GM15510 (cell line): ENCODE data around the gene HPCAL1.

ENCODE experiments used
- POLR2A ChIP-seq: IDR thresholded peaks from 3 replicates; pipeline ENCODE4 v1.6.1; 2011; ENCODE audit warnings: borderline replicate concordance; ENCODE audit not compliant: insufficient read length; ENCODE audit errors: extremely low read depth

HPCAL1 gene

DNA sequence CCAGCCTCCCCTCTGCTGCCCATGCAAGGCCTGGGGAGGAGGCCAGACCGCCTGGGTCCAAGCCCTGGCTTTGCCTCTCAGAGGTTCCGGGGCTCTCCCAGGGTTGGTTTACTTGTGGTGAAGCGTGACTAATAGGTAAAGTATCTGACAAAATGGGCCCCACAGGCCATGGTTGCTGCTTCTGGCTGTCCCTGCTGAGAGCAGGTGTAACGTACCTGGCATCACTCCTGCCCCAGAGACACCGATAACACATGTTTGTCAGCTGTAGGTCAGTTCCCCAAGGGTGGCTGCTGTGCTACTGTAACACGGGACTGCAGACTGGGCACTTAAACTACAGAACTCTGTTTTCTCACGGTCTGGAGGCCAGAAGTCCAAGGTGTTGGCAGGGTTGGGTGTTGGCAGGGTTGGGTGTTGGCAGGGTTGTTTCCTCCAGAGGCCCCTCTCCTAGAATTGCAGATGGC lies 111.3 kb downstream of the HPCAL1 start:
- TF ChIP-seq POLR2A, result no peak

DNA sequence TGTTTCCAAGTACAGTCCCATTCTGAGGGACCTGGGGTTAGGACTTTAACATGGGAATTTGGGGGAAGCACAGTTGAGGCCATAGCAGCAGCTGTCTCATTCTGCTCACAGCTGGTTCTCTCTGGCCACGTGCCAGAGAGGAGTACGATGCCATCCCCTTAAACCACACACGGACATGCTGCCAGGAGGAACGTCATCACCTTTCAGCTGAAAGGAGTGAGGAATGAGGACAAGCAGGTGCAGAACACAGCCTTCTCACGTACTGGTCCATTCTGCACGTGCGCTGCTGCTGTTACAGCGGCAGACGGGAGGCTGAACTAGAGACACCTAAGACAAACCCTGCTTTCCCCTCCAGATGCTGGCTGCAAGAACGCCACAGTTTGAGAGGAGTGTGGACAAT lies 111.9 kb downstream of the HPCAL1 start:
- no peak for TF ChIP-seq POLR2A

DNA sequence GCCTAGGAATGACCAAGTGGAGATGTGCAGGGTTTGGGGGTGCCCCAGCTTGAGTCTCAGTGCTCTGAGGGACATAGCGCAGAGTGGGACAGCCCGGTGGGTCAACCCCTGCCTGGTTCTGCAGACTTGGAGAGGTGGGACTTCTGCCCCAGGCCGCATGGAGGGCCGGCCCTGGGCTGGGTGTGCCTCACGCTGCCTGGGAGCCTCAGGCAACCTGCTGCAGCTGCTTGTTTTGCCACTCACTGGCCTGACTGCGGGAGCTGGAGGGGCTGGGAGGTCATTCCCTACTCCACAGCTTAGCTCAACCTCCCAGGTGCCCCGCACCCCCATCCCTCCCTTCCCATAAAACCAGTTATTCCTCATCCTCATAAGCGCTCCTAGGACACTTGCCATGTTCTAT lies 112.3 kb downstream of the HPCAL1 start:
- TF ChIP-seq POLR2A, result no peak

DNA sequence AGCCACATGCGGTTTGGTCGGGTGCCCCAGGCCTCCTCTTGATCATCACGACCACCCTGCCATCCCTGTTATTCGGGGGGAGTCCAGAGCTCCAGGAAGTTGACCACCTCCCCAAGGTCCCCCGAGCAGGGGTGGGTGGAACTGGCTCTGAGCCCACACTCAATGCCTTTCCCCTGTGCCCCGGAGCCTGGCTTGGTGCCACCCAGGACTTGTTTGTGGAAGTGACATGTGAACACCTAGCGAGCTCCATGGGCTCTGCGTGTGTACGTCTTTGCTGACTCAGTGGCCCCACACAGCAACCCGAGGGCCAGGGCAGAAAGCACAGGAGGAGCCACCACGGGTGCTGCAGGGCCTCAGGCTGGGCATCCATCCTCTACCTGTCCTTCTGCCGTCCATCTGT lies 112.9 kb downstream of the HPCAL1 start:
- TF ChIP-seq POLR2A, result no peak

DNA sequence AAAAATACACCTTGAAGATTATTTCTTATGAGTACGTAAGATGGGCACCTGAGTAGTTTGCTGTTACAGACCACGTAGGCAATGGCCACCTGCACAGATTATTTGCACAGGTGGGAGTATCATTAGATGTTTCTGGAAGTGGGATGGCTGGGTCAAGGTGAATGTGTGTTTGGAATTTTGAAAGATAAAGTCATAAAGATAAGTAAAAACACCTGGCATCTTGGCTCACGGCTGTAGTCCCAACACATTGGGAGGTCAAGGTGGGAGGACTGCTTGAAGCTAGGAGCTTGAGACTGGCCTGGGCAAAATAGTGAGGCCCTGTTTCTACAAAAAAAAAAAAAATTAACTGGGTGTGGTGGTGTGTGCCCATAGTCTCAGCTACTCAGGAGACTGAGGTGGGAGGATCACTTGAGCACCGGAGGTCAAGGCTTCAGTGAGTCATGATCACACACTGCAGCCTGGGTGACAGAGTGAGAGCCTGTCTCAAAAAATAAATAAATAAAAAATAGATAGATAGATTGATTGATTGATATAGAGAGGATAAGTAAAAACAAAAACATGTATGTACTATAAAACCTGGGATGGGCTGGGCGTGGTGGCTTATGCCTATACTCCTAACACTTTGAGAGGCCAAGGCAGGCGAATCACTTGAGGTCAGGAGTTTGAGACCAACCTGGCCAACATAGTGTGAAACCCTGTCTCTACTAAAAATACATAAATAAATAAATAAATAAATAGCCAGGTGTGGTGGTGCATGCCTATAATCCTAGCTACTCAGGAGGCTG lies 115.0 kb downstream of the HPCAL1 start:
- TF ChIP-seq POLR2A, result no peak

GRCh38 chr2:10419553-10420257 lies 117.0 kb downstream of the HPCAL1 start:
- TF ChIP-seq POLR2A, result no peak

DNA sequence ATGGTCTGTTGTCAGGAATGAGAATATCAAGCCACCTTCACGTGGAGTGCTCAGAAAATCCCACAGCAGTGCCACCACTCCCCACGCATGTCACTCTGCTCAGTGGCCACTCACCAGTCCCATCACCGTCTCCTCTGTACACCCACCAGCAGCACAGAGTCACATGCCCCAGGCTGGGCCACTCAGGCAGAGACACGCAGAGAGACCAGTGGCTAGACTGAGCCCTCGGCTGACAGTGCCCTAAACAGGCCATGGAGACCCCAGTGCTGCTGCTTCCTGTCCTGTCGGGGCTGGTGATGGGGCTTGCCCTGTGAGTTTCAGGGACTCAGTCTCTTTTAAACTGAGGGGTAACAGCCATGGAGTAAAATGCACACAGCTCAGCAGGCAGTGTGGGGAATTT lies 119.5 kb downstream of the HPCAL1 start:
- no peak for TF ChIP-seq POLR2A

DNA sequence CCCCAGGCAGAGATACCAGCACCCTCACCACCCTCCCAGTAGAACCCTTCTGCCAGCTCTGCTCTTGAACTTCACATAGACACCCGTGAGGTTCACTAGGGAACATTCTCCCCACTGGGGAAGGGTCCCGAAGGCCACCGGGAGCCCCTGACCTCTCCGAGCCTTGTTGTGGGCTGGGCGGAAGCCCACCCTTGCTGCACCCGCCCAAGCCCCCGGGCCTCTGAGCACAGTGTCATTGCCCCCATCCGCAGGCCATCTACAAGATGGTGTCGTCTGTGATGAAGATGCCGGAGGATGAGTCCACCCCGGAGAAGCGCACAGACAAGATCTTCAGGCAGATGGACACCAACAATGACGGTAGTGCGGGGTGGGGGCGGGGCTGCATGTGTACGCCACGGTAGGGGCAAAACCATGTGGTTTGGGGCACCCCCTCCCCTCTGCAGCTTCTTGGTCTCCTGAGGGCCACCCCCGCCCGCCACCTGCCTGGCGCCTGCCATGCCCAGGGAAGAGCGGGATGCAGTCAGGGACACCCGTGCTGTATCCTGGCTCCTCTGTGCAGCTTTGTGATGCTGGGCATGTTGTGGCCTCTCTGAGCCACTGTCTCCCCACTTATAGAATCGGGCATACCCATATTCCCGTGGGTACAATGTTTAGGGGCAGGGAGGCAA lies 120.2 kb downstream of the HPCAL1 start:
- no peak for TF ChIP-seq POLR2A

DNA sequence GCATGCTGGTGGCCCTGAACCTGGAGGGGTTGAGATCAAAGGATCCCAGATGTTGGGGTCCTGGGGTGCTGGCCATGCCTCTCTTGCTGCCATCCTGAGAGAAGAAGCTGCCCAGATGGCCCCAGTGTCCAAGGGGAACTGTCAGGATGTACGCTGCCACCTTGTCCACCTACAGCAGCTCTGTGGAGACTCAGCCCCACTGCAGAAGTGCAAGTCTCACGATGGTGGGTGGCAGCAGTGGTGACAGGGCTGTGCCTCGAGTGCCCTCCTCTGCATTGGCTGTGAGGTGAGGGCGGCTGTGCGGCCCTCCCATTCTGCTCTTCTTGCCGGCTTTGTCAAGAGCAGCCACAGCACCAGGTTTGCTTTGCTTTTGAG lies 120.7 kb downstream of the HPCAL1 start:
- TF ChIP-seq POLR2A, result no peak

DNA sequence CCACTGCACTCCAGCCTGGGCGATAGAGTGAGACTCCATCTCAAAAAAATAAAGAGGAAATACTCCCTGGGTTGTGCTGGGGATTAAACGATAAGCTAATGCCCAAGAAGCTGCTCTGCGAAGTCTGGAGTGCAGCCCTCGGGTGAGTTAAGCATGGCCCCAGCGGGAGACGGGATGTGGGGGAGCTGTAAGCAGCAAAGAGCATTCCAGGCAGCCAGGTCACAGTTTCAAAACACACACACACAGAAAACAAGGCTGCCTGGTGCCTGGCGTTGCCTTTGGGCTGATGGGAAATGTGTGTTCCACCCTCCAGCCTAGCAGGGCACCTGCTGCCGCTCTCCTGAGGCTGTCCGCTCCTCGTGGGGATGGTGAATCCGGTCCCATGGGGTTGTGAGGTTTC lies 121.3 kb downstream of the HPCAL1 start:
- TF ChIP-seq POLR2A, result no peak

GRCh38 chr2:10424916-10425505 lies 122.3 kb downstream of the HPCAL1 start:
- TF ChIP-seq POLR2A, result no peak

GRCh38 chr2:10425699-10426098 lies 123.0 kb downstream of the HPCAL1 start:
- no peak for TF ChIP-seq POLR2A

GRCh38 chr2:10426726-10427617 lies 124.3 kb downstream of the HPCAL1 start:
- no peak for TF ChIP-seq POLR2A

GRCh38 chr2:10427618-10427949 lies 124.9 kb downstream of the HPCAL1 start:
- TF ChIP-seq POLR2A, result no peak
